ENCODE data around the gene KRTAP10-12.

Gene KRTAP10-12

GRCh38 chr21:44697811-44698734 is 1.1 kb downstream of the KRTAP10-12 start:
- DNase-seq (ENCODE audit: low read depth), result no peak

- no peak for DNase-seq (ENCODE audit: low read depth)
These were observed 2.6 kb downstream of the KRTAP10-12 start for GRCh38 chr21:44699502-44700001.

GRCh38 chr21:44700101-44701022 is 3.4 kb downstream of the KRTAP10-12 start:
- DNase-seq (ENCODE audit: low read depth), result no peak

- DNase-seq (ENCODE audit: low read depth), result no peak
These were observed 4.0 kb downstream of the KRTAP10-12 start for GRCh38 chr21:44701023-44701400.

- DNase-seq (ENCODE audit: low read depth), result no peak
These were observed 4.6 kb downstream of the KRTAP10-12 start for GRCh38 chr21:44701541-44701940.

- DNase-seq (ENCODE audit: low read depth), result no peak
These were observed 5.4 kb downstream of the KRTAP10-12 start for GRCh38 chr21:44702111-44702972.

- DNase-seq (ENCODE audit: low read depth), result no peak
These were observed 6.2 kb downstream of the KRTAP10-12 start for GRCh38 chr21:44702973-44703730.

- no peak for DNase-seq (ENCODE audit: low read depth)
These were observed 7.0 kb downstream of the KRTAP10-12 start for GRCh38 chr21:44703731-44704635.

GRCh38 chr21:44704636-44705001 is 7.6 kb downstream of the KRTAP10-12 start:
- DNase-seq (ENCODE audit: low read depth), result no peak

- DNase-seq (ENCODE audit: low read depth), result no peak
These were observed 9.2 kb downstream of the KRTAP10-12 start for GRCh38 chr21:44706026-44706705.

GRCh38 chr21:44706706-44707581 is 10.0 kb downstream of the KRTAP10-12 start:
- DNase-seq (ENCODE audit: low read depth), result no peak

GRCh38 chr21:44708213-44708865 is 11.4 kb downstream of the KRTAP10-12 start:
- no peak for DNase-seq (ENCODE audit: low read depth)

- no peak for DNase-seq (ENCODE audit: low read depth)
These were observed 12.0 kb downstream of the KRTAP10-12 start for GRCh38 chr21:44708866-44709425.

GRCh38 chr21:44709426-44710293 is 12.7 kb downstream of the KRTAP10-12 start:
- no peak for DNase-seq (ENCODE audit: low read depth)

- no peak for DNase-seq (ENCODE audit: low read depth)
These were observed 13.3 kb downstream of the KRTAP10-12 start for GRCh38 chr21:44710294-44710665.

- DNase-seq (ENCODE audit: low read depth), result no peak
These were observed 13.9 kb downstream of the KRTAP10-12 start for GRCh38 chr21:44710756-44711326.
